Bone marrow (tissue), 2 donors: ENCODE data around the gene LRRK1.
A peak's percentile ranks its signal among the peaks of the same experiment; 100 is the strongest.

Source experiments
- DNase-seq, 2 donors: peaks; one replicate each; lab custom pipeline; 2025; lab: John Stamatoyannopoulos, UW

LRRK1 gene

DNA sequence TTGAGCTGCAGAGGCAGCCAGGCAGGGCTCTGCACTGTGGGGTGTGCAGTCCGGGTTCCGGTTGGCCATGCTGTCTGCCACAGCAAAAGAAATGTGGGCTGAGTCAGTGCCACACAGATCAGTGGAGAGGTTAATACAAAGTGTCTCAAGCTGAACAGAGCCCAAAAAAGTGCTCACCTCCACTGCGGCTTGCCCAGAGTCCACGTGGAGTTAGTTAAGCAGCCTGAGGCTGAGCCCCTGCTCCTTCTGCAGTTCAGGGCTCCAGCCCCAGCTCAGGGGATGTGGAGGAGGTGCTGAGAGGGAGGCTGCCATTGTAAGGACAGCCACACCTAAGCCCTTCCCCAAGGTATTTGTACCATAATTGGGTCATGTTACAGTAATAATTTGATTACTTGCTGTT is 85.3 kb downstream of the LRRK1 start:
- no peak for DNase-seq

DNA sequence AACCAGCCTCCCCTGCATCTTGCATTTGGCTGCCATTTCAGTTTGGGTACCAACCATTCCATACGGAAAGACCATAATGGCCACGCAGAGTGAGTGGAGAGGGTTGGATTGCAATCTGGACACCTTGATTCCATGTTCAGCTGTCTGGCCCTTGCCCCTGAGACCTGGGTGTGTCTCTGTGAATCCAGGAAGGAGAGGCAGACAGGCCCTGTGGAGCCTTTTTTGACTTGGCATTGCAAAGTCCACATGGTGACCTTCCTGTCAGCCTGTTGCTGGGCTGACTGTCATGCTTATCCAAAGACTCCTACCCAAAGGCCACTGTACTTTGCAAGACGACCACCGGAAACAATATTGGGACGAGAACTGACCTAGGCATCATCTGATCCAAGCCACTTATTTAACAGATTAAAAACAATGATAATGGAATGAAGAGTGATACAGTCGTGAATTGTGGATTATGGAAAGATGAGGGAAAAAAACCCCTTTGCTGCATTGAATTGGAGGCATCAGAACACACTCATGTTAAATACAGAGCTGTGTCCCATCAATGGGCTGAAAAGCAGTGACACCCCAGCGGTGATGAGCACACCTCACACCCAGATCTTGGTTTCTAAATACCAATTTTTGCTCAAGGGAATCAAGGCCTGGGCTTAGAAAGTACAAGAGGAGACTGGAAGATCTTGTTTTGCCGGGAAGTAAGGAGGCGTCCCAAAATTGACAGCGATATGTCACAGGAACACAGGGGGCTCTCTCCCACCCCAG is 86.0 kb downstream of the LRRK1 start:
- no peak for DNase-seq

GRCh38 chr15:101006931-101007691 is 88.0 kb downstream of the LRRK1 start:
- DNase-seq, result peak; percentile 27 to 41

GRCh38 chr15:101008158-101009139 is 89.3 kb downstream of the LRRK1 start:
- peak; percentile 32 to 49 for DNase-seq

DNA sequence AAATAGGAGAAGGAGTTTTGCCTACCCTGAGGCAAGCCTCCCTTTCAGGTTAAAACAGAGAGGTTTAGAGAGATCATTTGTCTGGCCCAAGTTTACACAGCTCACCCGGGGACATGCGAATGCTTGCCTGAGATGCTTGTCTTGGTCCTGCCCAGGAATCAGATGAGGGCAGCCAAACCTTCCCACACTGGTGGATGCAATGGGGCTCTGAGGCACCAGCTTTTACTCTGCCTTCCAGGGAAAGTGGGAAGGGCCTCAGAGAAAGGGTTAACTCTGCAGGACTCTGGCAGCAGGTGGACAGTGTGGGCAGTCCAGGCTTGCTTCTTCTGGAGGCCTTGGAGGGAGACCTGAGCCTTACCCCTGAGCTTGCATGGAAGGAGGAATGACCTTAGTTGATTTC is 90.0 kb downstream of the LRRK1 start:
- DNase-seq, result no peak

DNA sequence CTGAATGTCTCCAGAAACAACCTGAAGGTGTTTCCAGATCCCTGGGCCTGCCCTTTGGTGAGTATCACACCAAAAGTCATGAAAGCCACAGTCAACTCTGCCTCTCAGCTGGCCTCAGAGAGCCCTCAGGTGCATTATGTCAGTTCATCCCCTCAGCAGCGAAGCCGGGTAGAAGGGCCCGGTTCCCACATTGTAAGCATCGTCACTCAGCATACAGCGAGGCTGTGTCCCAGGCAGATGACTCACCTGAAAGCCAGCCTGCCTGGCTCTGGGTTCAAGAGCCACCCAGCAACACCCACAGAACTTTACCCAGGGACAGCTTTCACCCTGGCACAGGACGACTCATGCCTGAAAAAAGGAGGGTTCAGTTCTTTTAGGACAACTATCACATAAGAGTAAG is 91.6 kb downstream of the LRRK1 start:
- DNase-seq, result no peak

GRCh38 chr15:101012326-101013200 is 93.4 kb downstream of the LRRK1 start:
- DNase-seq, result no peak

DNA sequence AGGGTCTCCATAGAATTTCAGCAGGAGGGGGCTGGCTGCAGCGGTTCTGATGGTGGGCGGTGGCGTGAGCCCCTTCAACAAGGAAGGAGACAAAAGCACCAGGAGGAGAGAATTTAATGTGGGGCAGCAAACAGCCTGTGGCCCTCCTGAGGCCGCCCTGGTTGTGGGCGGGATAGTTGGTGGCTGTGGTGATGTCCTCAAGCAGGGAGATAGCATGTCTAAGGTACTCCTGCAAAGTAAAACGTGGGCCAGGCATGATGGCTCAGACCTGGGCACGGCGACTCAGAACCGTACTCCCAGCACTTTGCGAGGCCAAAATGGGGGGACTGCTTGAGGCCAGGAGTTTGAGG is 94.0 kb downstream of the LRRK1 start:
- DNase-seq, result no peak

DNA sequence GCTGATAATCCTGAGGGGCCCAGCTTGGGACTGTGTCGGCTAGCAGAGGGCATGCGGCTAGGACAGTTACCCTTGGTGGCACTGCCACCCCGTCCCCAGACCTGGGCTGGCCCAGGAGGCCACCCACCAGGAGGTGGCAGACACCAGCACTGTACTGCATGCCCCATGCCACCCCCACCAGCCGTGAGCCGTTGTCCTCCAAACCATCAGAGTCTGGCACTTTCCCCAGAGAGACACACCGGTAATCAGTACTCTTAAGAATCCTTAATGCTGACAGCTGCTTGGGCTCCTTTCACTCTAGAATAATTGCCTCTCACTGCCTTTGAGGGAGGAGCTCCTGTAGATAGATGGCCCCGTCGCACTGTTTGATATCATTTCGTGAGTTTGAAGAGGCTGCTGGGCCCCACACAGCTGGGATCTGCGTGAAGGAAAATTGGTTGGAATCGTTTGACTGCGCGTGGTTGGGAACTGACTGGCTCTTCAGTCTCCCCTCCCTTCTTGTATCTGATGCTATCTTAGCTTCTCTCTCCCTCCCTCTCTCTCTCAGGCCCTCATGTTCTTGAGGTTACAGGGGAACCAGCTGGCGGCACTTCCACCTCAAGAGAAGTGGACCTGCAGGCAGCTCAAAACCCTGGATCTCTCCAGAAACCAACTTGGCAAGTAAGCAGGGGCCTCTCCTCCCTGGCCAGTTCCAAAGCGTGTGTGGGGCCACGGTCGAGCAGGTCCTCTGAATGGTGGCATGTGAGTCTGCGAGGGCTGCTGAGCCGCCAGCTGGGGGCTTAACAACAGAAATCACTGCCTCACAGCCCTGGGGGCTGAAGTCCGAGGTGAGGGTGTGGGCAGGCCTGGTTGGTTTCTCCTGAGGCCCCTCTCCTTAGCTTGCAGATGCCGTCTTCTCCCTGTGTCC is 94.9 kb downstream of the LRRK1 start:
- DNase-seq, result no peak

GRCh38 chr15:101014921-101015841 is 96.0 kb downstream of the LRRK1 start:
- DNase-seq, result peak; percentile 9 to 20

GRCh38 chr15:101016581-101016980 is 97.4 kb downstream of the LRRK1 start:
- DNase-seq, result no peak

DNA sequence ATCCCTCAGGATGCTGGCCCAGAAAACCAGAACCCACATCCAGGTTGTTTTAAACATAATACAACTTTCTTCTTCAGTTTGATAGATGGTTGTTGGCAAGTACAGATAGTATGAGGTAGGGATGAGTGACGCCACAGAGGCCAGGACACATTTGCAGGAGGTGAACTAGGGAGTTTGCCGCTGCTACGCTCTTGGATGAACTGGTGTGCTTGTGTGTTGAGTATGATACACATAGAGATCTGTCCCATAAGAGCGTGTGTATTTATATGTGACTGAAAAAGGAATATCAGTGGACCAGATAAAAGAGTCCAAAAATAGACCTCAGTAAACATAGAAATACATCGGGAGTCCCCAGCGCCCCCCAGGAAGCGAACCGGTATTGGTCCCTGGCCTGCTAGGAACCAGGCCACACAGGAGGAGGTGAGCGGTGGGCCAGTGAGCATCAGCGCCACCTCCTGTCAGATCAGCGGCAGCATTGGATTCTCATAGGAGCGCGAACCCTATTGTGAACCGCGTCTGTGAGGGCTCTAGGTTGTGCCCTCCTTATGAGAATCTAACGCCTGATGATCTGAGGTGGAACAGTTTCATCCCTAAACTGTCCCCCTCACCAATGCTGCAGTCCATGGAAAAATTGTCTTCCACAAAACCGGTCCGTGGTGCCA is 98.1 kb downstream of the LRRK1 start:
- DNase-seq, result no peak

- DNase-seq, result no peak
These were observed 98.9 kb downstream of the LRRK1 start for GRCh38 chr15:101018016-101018415.

- no peak for DNase-seq
These were observed 99.3 kb downstream of the LRRK1 start for GRCh38 chr15:101018450-101018849.

GRCh38 chr15:101019366-101019896 is 100.3 kb downstream of the LRRK1 start:
- DNase-seq, result no peak

- DNase-seq, result no peak
These were observed 101.3 kb downstream of the LRRK1 start for GRCh38 chr15:101020451-101020850.

- DNase-seq, result no peak
These were observed 101.8 kb downstream of the LRRK1 start for GRCh38 chr15:101020945-101021344.

DNA sequence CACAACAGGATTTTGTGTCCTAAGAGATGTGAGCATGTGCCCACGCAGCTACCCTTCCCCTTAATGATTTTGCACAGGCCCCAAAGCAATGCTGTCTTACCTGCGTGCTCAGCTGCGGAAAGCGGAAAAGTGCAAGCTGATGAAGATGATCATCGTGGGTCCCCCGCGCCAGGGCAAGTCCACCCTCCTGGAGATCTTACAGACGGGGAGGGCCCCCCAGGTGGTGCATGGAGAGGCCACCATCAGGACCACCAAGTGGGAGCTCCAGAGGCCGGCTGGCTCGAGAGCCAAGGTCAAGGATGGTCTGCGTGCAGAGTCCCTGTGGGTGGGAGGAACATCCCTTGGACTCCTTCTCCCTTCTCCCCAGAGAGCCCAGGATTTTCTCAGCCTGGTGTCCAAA is 103.1 kb downstream of the LRRK1 start:
- DNase-seq, result no peak
